Activated CD4-positive, alpha-beta T cell treated with anti-CD3 and anti-CD28 coated beads, Interleukin-2, Interleukin-4, amounts not matched to agents 100 ng/mL and 50 ng/mL, durations not matched to agents 16 hours and 8 hours (primary cell): ENCODE measurements around the gene DNAJC7.
"Not testable (repeated sequence)": the region's sequence is repeated elsewhere in the genome, so short reads cannot be mapped to it uniquely, and the experiment has no call there.

Experiments
- DNase-seq: peaks from one replicate; pipeline ENCODE4 v3.0.0-alpha.2; 2020; ENCODE audit warnings: low spot score

The DNAJC7 gene

GRCh38 chr17:41957031-41957868, 60.0 kb downstream of the DNAJC7 start:
- no peak for DNase-seq

DNA sequence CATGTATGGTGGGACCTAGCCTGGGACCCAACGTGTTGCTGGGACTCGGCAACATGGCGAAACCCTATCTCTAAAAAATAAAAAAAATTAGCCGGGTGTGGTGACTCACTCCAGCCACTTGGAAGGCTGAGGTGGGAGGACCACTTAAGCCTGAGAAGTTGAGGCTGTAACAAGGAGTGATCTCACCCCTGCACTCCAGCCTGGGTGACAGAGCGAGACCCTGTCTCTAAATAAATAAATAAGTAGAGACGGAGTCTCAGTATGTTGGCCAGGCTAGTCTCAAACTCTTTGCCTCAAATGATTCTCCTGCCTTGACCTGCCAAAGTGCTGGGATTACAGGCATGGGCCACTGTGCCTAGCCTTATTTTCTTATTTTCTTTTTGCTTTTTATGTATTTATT, 60.7 kb downstream of the DNAJC7 start:
- DNase-seq, result no peak

- no peak for DNase-seq
Observed at GRCh38 chr17:41948762-41949460, 68.3 kb downstream of the DNAJC7 start.

GRCh38 chr17:41944943-41945342, 72.3 kb downstream of the DNAJC7 start:
- DNase-seq, result no peak

GRCh38 chr17:41943492-41943891, 73.7 kb downstream of the DNAJC7 start:
- DNase-seq, result no peak

DNA sequence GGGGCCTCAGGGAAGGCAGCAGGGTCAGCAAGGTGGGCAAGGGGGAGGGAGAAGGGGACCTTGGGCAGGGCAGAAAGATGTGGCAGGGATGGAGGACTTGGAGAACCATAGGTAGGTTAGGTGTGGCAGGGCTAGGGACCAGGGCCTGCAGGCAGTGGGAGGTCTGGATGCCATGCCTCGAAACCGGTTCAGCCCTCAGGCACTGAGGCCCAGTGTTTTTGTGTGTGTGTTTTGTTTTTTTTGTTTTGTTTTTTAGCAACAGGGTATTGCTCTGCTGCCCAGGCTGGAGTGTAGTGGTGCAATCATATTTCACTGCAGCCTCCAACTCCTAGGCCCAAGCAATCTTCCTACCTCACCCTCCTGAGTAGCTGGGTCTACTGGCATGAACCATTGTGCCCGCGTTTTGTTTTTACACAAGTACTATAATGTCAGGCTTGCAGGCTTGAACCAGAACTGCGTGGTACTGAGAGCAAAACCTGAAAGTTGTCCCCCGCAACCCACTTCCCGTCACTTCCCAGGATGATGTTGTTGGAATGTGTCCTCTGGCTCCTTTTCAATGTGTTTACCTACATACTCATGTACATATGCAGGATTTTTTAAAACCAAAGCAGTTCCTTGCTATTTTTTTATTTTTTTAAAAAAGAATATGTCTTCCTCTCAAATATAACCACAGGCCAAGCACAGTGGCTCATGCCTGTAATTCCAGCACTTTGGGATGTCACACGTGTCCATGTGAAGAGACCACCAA, 74.4 kb downstream of the DNAJC7 start:
- no peak for DNase-seq

- no peak for DNase-seq
Observed at GRCh38 chr17:41941168-41941567, 76.1 kb downstream of the DNAJC7 start.

DNA sequence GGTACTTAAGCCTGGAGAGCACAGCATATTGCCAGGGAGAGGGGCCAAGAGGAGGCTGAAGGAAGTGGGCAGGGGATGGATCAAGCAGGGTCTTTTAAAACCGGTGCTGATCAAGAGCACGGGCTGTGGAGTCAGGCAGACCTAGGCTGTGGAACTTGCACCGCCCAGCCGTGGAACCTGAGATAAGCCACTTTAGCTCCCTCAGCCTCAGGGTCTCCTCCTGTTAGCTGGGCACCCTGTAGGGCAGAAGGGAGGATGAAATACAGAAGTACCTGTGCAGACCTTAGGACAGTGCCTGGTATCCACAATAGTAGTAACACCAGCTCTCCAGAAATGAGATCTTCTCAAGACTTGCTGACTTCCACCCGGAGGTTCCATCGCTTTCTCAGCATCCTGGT, 77.5 kb downstream of the DNAJC7 start:
- DNase-seq, result no peak

DNA sequence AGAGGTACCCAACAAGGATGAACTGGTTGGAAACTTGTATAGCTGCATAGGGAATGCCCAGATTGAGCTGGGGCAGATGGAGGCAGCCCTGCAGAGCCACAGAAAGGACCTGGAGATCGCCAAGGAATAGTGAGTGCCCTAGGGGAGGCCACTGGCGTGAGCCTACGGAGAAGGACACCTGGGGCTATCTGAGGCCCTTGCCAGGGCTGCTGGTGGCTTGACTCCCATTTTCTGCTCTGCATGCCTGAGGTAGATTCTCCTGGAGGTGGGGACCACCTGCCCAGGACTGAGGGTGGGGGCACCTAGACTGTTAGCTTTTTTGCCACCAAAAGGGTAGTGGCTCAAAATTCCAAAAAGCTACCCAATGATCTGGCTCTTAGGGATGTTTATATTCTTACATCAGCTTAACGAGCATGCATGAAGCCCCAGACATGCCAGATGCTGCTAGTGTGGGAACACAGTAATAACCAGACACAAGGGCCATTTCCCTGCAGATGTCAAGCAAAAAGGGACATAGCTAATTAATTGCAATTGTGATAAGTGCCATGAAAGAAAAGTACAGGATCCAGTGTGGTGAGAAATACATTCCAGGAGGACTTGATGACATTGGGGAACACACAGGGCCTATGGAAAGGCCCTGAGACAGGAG, 78.1 kb downstream of the DNAJC7 start:
- no peak for DNase-seq

DNA sequence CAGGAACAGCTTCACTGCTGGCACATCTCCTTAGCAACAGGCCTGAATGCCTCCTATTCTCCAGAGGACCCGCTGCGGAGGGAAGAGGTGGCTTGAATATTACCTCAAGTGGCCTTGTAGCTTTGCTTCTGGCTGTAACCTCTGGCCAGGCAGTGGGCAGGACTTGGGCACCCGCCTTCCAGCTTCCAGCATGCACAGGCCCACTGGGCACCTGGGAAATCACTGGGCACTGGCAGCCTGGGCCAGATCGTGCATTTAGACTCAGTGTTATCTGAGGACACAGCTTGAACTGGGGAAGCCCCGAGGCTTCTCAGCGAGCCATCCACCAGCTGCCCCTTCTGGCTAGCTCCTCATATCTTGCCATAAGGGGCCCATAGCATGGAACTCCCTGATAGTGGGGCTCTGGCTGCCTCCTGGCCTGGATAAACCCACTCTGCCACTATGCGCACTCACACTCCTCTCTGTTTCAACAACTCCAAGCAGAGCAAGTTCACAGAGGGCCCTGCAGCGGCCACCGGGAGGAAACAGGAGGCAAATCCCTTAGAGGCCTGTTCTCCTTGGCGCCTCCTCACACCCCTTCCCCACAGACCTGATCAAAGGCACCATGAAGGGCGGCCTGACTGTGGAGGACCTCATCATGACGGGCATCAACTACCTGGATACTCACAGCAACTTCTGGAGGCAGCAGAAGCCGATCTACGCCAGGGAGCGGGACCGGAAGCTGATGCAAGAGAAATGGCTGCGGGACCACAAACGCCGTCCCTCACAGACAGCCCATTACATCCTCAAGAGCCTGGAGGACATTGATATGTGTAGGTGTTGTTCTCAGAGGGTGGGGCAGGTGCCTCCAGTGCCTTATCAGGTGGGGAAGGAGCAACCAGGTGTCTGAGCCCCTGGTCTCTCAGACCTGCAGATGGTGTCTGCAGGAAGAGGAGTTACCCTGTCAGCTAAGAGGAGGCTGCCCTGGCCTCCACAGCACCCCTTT, 79.0 kb downstream of the DNAJC7 start:
- DNase-seq, result no peak

DNA sequence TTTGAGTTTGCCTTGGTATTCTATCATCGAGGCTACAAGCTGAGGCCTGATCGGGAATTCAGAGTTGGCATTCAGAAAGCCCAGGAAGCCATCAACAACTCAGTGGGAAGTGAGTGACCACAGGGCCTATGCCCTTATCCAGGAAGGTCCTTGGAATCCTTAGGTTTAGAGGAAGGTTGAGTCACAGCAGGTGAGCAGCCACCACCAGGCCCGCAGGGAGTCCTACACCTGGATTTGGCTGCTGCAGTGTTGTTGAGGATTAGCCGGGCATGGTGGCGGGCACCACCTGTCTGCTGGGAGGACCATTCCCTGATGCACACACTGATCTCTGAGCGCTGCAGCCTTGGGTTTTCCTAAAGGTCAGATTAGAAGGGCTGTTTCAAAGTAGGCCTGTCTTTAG, 81.6 kb downstream of the DNAJC7 start:
- no peak for DNase-seq

DNA sequence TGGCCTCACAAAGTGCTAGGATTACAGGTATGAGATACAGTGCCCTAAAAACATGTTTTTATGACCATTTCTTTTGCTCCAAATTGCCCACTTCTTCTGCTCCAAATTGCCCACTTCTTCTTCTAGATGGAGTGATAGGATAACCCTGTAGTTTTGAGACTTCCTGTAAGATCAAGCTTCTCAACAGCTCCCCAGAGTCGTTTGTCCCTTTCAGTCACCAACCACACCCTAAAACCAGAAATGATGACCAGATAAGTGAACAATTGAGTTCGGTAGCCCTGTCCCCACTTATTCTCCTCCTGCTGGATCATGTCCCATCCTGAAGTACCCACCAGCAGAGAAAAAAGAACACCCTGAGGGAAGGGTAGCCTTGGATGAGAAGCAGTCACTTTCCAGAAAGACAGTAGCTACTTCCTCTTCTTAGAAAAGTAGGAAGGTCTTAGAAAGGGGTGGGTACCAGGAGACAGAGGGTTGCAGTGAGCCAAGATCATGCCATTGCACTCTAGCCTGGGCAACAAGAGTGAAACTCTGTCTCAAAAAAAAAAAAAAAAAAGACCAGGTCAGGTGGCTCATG, 84.3 kb downstream of the DNAJC7 start:
- peak; percentile 10 for DNase-seq

GRCh38 chr17:41931715-41932114, 85.5 kb downstream of the DNAJC7 start:
- DNase-seq, result not testable (repeated sequence)

DNA sequence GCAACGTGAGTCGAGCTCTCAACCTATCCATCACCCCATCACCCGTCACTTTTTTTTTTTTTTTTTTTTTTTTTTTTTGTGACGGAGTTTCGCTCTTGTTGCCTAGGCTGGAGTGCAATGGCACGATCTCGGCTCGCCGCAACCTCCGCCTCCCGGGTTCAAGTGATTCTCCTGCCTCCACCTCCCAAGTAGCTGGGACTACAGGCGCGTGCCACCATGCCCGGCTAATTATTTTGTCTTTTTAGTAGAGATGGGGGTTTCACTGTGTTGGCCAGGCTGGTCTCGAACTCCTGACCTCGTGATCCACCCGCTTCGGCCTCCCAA, 86.4 kb downstream of the DNAJC7 start:
- not testable (repeated sequence) for DNase-seq

DNA sequence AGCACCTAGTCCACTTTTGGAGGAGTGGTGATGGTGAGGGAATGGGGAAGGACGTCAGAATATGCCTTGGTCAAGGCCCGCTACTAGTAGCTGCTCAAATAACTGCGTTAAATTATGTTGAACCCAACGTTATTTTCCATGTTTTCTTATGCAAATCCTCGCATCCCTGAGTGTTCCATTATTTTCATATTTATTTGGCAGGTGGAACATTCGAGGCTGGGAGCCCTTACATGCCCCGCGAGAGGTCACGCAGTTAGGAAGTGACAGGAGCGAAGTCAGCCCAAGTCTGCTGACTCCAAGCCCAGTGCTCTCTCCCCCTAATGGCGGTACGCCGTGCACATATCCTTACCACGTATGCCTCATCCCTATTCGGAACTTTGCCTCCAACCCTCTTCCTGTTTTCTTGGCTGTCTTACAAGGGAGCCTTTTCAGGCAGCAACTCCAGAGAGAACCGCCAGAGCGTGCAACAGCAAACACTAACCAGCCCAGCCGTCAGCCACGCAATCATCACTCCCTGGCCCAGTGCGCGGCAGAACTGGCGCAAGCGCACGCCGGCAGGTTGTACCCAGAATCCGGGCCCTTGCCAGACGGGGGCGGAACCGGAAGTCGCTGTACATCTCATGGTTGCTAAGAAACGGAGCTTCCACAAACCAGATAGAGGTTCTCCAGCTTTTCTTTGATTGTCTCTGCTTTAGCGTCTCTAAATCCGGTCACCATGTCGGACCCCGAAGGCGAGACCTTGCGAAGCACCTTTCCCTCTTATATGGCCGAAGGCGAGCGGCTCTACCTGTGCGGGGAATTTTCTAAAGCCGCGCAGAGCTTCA, 87.0 kb downstream of the DNAJC7 start, which contains the start of gene ODAD4:
TSS of gene ODAD4 (plus strand) at position 609 of the 824 bp plus-strand sequence. CDS start at position 716, 107 bp downstream.
- DNase-seq, result peak; percentile 96

DNA sequence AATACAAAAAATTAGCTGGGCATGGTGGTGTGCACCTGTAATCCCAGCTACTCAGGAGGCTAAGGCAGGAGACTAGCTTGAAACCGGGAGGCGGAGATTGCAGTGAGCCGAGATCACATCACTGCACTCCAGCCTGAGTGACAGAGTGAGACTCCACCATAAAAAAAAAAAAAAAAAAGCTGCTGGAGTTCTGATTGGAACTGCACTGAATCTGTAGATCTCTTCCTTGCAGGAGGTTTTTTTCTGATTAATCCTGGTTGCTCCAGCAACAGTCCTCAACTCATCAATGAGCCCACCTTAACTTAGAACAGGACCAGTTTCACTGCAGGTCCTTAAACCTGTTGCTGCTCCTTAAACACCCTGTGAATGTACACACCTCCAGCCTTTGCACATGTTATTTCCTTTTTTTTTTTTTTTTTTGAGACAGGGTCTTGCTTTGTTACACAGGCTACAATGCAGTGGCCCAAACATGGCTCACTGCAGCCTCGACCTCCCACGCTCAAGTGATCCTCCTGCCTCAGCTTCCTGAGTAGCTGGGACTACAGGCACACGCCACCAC, 88.5 kb downstream of the DNAJC7 start:
- no peak for DNase-seq
